HepG2 (cell line): ENCODE data around the gene USP12. TPM values are rescaled to one million over a fixed set of nuclear protein-coding genes. Genes with fewer than 3 reads are reported as not detected.

Source experiments
- ATAC-seq: fragments of 200-7000 bp; cut with Tn5 transposase; 3 replicates; pipeline ENCODE4 v1.9.1; 2020; ENCODE audit warnings: mild to moderate bottlenecking, moderate library complexity
- BruUV-seq: library from RNA; stranded (reverse); fragments of 400-500 nt; replicated peaks from 2 replicates; lab custom pipeline; 2021; lab: Mats Ljungman, UMichigan
- CTCF ChIA-PET: fragments of 300-600 bp; formaldehyde crosslinking; extraction: SDS; loops from one replicate; lab custom pipeline; 2021; ENCODE audit warnings: low total read pairs, inconsistent platforms, low intra/inter-chr PET ratio; lab: Yijun Ruan, JAX
- POLR2A ChIA-PET: fragments of 350-600 bp; sonication (Branson Sonifier 250); formaldehyde crosslinking; loops from one replicate; lab custom pipeline; 2020; ENCODE audit warnings: antibody characterized with exemption, inconsistent platforms; lab: Yijun Ruan, JAX
- DNase-seq: peaks from one replicate; pipeline ENCODE4 v3.0.0-alpha.2; 2015; ENCODE audit warnings: low spot score
- FAIRE-seq: peaks from 3 replicates; lab custom pipeline; 2011; peaks lifted over from hg19 to GRCh38; lab: Jason Lieb, UNC
- H2AFZ ChIP-seq: one replicate; pipeline ENCODE4 v1.6.1; 2011; ENCODE audit warnings: low read length, inconsistent platforms
- H3K27ac ChIP-seq: fragments of 300-600 bp; 3 replicates; pipeline ENCODE4 v1.8.0; 2011; ENCODE audit warnings: mixed run types, mild to moderate bottlenecking, mixed read lengths, low read length, inconsistent platforms; ENCODE audit not compliant: insufficient read depth; ENCODE audit errors: extremely low read length
- H3K27me3 ChIP-seq, 2 experiments: fragments of 200-600 bp in 1 of 2; 2 replicates in 1 of 2; 3 replicates in 1 of 2; pipeline versions ENCODE4 v1.6.0 to v1.8.0; 2011; ENCODE audit warnings: low read length in 2 of 2, mild to moderate bottlenecking in 2 of 2, moderate library complexity in 2 of 2, inconsistent platforms in 1 of 2; ENCODE audit not compliant: insufficient read depth in 2 of 2, control insufficient read depth in 1 of 2
- H3K36me3 ChIP-seq, 2 experiments: fragments of 200-600 bp in 1 of 2; replicated peaks in 1 of 2; 2 replicates in 1 of 2; 3 replicates in 1 of 2; pipeline versions ENCODE4 v1.5.1 to v1.8.0; 2011; ENCODE audit warnings: low read length in 2 of 2, inconsistent platforms in 1 of 2; ENCODE audit not compliant: insufficient read depth in 2 of 2, control insufficient read depth in 1 of 2
- H3K4me1 ChIP-seq: 2 replicates; pipeline ENCODE4 v1.5.1; 2012; ENCODE audit warnings: low read length, inconsistent platforms; ENCODE audit not compliant: insufficient read depth
- H3K4me2 ChIP-seq: 2 replicates; pipeline ENCODE4 v1.6.0; 2011; ENCODE audit warnings: low read depth, low read length, inconsistent platforms
- H3K4me3 ChIP-seq, 3 experiments: fragments of 200-600 bp in 1 of 3; sonication (generic), shearing (Covaris generic) in 1 of 3; replicated peaks in 1 of 3; 2 replicates each; pipeline ENCODE4 v1.5.1; 2011 to 2016; ENCODE audit warnings: low read length in 3 of 3, inconsistent platforms in 2 of 3, low read depth in 2 of 3, mild to moderate bottlenecking in 2 of 3, control low read depth in 1 of 3, mixed read lengths in 1 of 3; ENCODE audit not compliant: insufficient read depth in 1 of 3
- H3K79me2 ChIP-seq: one replicate; pipeline ENCODE4 v1.6.1; 2011; ENCODE audit warnings: low read length, inconsistent platforms; ENCODE audit not compliant: insufficient read depth
- H3K9ac ChIP-seq: 2 replicates; pipeline ENCODE4 v1.6.0; 2011; ENCODE audit warnings: mild to moderate bottlenecking, low read depth, low read length, inconsistent platforms; ENCODE audit not compliant: insufficient read depth
- H3K9me3 ChIP-seq: 2 replicates; pipeline ENCODE4 v1.5.1; 2012; ENCODE audit warnings: mild to moderate bottlenecking, low read length
- H4K20me1 ChIP-seq: 2 replicates; pipeline ENCODE4 v1.6.0; 2011; ENCODE audit warnings: inconsistent platforms, mild to moderate bottlenecking, low read length, moderate library complexity; ENCODE audit not compliant: insufficient read depth
- AHR ChIP-seq: IDR thresholded peaks from 2 replicates; pipeline ENCODE4 v1.6.1; 2018; ENCODE audit warnings: missing genetic modification reagents, missing compliant biosample characterization
- ARNTL ChIP-seq: sonication (generic); formaldehyde crosslinking; IDR thresholded peaks from 2 replicates; pipeline ENCODE4 v1.4.0; 2020; ENCODE audit warnings: mild to moderate bottlenecking, missing genetic modification reagents
- CBX1 ChIP-seq: IDR thresholded peaks from one replicate; pipeline ENCODE4 v1.6.1; 2016; ENCODE audit warnings: antibody characterized with exemption, low read depth
- HNRNPLL ChIP-seq: fragments of 200-400 bp; formaldehyde crosslinking; IDR thresholded peaks from 2 replicates; pipeline ENCODE4 v1.6.1; 2017; ENCODE audit warnings: mild to moderate bottlenecking, low read depth, low read length; ENCODE audit not compliant: poor library complexity, severe bottlenecking
- JUNB ChIP-seq: sonication (generic); formaldehyde crosslinking; IDR thresholded peaks from 2 replicates; pipeline ENCODE4 v1.8.0; 2022; ENCODE audit warnings: missing genetic modification reagents, mild to moderate bottlenecking, borderline replicate concordance
- NFE2L1 ChIP-seq: sonication (generic); formaldehyde crosslinking; IDR thresholded peaks from 2 replicates; pipeline ENCODE4 v1.4.0; 2020; ENCODE audit warnings: missing genetic modification reagents, mild to moderate bottlenecking, borderline replicate concordance
- NFYB ChIP-seq: sonication (generic); formaldehyde crosslinking; IDR thresholded peaks from 2 replicates; pipeline ENCODE4 v1.4.0; 2020; ENCODE audit warnings: missing genetic modification reagents
- POLR2A ChIP-seq, 2 experiments: IDR thresholded peaks; 2 replicates each; pipeline ENCODE4 v1.6.1; 2011; ENCODE audit warnings: low read depth in 2 of 2, low read length in 2 of 2, mild to moderate bottlenecking in 1 of 2, moderate library complexity in 1 of 2; ENCODE audit not compliant: insufficient read depth in 1 of 2
- SAFB2 ChIP-seq: sonication (generic); formaldehyde crosslinking; IDR thresholded peaks from 2 replicates; pipeline ENCODE4 v1.5.1; 2020; ENCODE audit warnings: missing genetic modification reagents, low read depth, mild to moderate bottlenecking, borderline replicate concordance
- SOX13 ChIP-seq, 3 experiments: fragments of 450-650 bp in 1 of 3; sonication (generic) in 1 of 3; formaldehyde crosslinking in 1 of 3; IDR thresholded peaks in 2 of 3; conservative IDR thresholded peaks in 1 of 3; 2 replicates each; pipeline versions ENCODE4 v1.5.0 to v1.6.1; 2016 to 2020; ENCODE audit warnings: antibody characterized with exemption in 1 of 3, mild to moderate bottlenecking in 1 of 3, missing compliant biosample characterization in 1 of 3, missing genetic modification reagents in 1 of 3, moderate library complexity in 1 of 3
- TIGD3 ChIP-seq: sonication (generic); formaldehyde crosslinking; IDR thresholded peaks from 2 replicates; pipeline ENCODE4 v1.5.1; 2020; ENCODE audit warnings: mild to moderate bottlenecking, missing genetic modification reagents, borderline replicate concordance
- YEATS2 ChIP-seq: sonication (generic); formaldehyde crosslinking; IDR thresholded peaks from 2 replicates; pipeline ENCODE4 v1.4.0; 2020; ENCODE audit warnings: missing genetic modification reagents, borderline replicate concordance
- ZNF609 ChIP-seq: sonication (generic); formaldehyde crosslinking; IDR thresholded peaks from 2 replicates; pipeline ENCODE4 v1.4.0; 2020; ENCODE audit warnings: mild to moderate bottlenecking, missing genetic modification reagents, borderline replicate concordance
- ZNF616 ChIP-seq: sonication (generic); formaldehyde crosslinking; IDR thresholded peaks from 2 replicates; pipeline ENCODE4 v1.5.0; 2020; ENCODE audit warnings: low read depth, mild to moderate bottlenecking, missing genetic modification reagents
- ZSCAN21 ChIP-seq: sonication (generic); formaldehyde crosslinking; IDR thresholded peaks from 2 replicates; pipeline ENCODE4 v1.8.0; 2022; ENCODE audit warnings: mild to moderate bottlenecking, missing genetic modification reagents, moderate library complexity, borderline replicate concordance
- WGBS: methylation state at CpG from one replicate; pipeline ENCODE4 v1.1.6; 2017; ENCODE audit warnings: low lambda C conversion rate; 5-methylcytosine and 5-hydroxymethylcytosine counted together
- in situ Hi-C: cut with HindIII; loops from 2 replicates; pipeline ENCODE4 v1.10.0; 2017; ENCODE audit warnings: low pct_unique_long_range_greater_than_20kb; ENCODE audit not compliant: extremely low pct_ligation_motif_present
- intact Hi-C: fragments of 100-400 bp; cut with micrococcal nuclease; formaldehyde crosslinking; loops from one replicate; pipeline ENCODE4 v1.10.0; 2022; ENCODE audit not compliant: unreplicated experiment
- polyA plus RNA-seq, 8 experiments: library from polyadenylated mRNA; depleted of rRNA in 3 of 8; stranded (reverse) in 7 of 8; unstranded in 1 of 8; fragments of >200 nt; fragmentation: Illumina TruSeq in 4 of 8; extraction: Trizol in 4 of 8; gene quantifications; 2 replicates each; pipeline versions ENCODE4 v1.2.1 to v1.2.3, GENCODE V29; 2011 to 2016; ENCODE audit warnings: low read depth in 4 of 8, missing spikeins in 1 of 8, mixed read lengths in 1 of 8; ENCODE audit not compliant: insufficient read depth in 1 of 8
- total RNA-seq, 5 experiments: library from RNA; depleted of rRNA; stranded (reverse); fragments of >200 nt; fragmentation: Illumina TruSeq; extraction: Trizol; gene quantifications; 2 replicates each; pipeline ENCODE4 v1.2.3, GENCODE V29; 2016; ENCODE audit warnings: low read depth in 1 of 5
- TF ChIP-seq, protein P1 (sequence below): sonication (generic); formaldehyde crosslinking; IDR thresholded peaks from 2 replicates; pipeline ENCODE4 v1.5.0; 2020; ENCODE audit warnings: missing genetic modification reagents

USP12 gene
- total and polyA plus RNA-seq, 2 of the 13 experiments (the other 11 are each of a cell fraction or from before 2014, with no cell fraction given), result 9.8 to 19.5 TPM

DNA sequence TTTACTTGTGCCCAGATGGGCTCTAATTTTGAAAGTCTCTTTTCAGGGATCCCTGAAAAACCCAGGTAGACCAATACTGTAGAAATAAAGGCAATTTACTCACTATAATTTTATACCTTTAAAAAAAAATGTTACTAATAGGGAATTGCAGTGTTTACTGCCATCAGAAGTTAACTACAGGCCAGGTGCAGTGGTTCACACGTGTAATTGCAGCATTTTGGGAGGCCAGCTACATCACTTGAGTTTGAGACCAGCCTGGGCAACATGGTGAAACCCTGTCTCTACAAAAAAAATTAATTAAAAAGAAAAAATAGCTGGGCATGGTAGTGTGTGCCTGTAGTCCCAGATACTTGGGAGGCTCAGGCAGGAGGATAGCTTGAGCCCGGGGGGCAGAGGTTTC is 10.2 kb downstream of the USP12 start (continued):
- TF ChIP-seq, protein P1, sequence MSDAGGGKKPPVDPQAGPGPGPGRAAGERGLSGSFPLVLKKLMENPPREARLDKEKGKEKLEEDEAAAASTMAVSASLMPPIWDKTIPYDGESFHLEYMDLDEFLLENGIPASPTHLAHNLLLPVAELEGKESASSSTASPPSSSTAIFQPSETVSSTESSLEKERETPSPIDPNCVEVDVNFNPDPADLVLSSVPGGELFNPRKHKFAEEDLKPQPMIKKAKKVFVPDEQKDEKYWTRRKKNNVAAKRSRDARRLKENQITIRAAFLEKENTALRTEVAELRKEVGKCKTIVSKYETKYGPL, result no peak
- no peak for TF ChIP-seq YEATS2 (CRISPR knock-in tag)
- no peak for TF ChIP-seq TIGD3 (CRISPR knock-in tag)

DNA sequence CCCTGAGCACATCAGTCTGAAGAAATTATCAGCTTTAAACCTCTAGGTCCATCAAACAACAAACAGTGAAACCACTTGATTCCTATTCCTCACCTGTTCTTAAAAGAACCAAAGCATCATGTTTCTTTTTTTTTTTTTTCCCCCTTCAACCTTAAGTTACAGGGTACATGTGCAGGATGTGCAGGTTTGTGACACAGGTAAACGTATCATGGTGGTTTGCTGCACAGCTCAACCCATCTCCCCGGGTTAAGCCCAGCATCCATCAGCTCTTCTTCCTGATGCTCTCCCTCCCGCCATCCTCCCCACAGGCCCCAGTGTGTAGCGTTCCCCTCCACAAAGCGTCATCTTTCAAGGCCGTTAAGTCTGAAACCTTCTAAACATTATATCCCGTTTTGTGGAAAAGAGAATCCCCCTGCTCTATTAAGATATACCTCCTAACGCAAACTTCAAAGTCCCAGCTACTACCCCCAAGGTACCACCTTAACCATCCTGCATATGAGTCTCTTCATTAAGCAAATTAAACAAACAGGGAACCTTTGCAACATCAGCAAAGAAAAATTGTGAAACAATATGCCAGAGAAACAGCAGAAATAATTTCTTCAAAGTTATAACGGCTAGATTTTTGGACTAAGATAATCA is 10.8 kb downstream of the USP12 start:
- no peak overlapping the region for H3K27ac ChIP-seq
- DNase-seq (no peak), FAIRE-seq (no peak), ATAC-seq (no peak)
- 94% methylated on average over 9 of the region's 9 CpGs for whole genome bisulfite sequencing
- no peaks in the 10 kb centered on the region for H3K36me3 ChIP-seq
- intact Hi-C loops, result no loop called here
- no peaks in the 10 kb centered on the region for H3K4me1 ChIP-seq
- H2AFZ ChIP-seq, result no peak overlapping the region
- H3K9ac ChIP-seq, result no peak overlapping the region
- BruUV-seq, result no TSS peak
- no peaks in the 10 kb centered on the region for H3K9me3 ChIP-seq
- peaks cover 92% of the 10 kb centered on the region for H3K79me2 ChIP-seq
- H3K4me2 ChIP-seq, result no peak overlapping the region
- ChIA-PET POLR2A (no interaction called here), CTCF (no interaction called here)
- H3K4me3 ChIP-seq, result no peak overlapping the region
- no peaks in the 10 kb centered on the region; the same call in none of the 2 replicates for H4K20me1 ChIP-seq
- no peaks in the 10 kb centered on the region for H3K27me3 ChIP-seq
- in situ Hi-C loops, result no loop called here
- TF ChIP-seq ZSCAN21 (no peak), NFYB (CRISPR knock-in tag) (no peak), CBX1 (no peak), HNRNPLL (no peak), ZNF616 (CRISPR knock-in tag) (no peak), ZNF609 (no peak), AHR (no peak), JUNB (no peak), NFE2L1 (CRISPR knock-in tag) (no peak), ARNTL (no peak), SOX13 (IDR thresholded peaks at IDR 0.05) (no peak), SOX13 (CRISPR knock-in tag; conservative IDR thresholded peaks at IDR 0.05 in 1 of 2, IDR thresholded peaks at IDR 0.05 in 1 of 2) (no peak), POLR2A (IDR thresholded peaks at IDR 0.05; ENCODE audit: insufficient read depth in 1 of 2, low read depth in 2 of 2, low read length in 2 of 2) (no peak), SAFB2 (no peak)
